H1 (cell line): ENCODE results near the gene WNK2. TPM values are rescaled to one million over a fixed set of nuclear protein-coding genes. Genes with fewer than 3 reads are reported as not detected.

Source experiments
- CHD7 ChIP-seq: fragments of 300-600 bp; sonication (generic); IDR thresholded peaks from 2 replicates; pipeline ENCODE4 v1.7.1; 2012; ENCODE audit warnings: low read length, moderate library complexity, mild to moderate bottlenecking, inconsistent platforms; ENCODE audit not compliant: insufficient replicate concordance
- CREB1 ChIP-seq: IDR thresholded peaks from 2 replicates; pipeline ENCODE4 v1.6.1; 2012; ENCODE audit warnings: inconsistent platforms
- NANOG ChIP-seq: IDR thresholded peaks from 2 replicates; pipeline ENCODE4 v1.6.1; 2011; ENCODE audit warnings: low read length, low read depth, mild to moderate bottlenecking, inconsistent platforms; ENCODE audit not compliant: insufficient read depth, poor library complexity, severe bottlenecking
- SUZ12 ChIP-seq: fragments of 200-600 bp; sonication (generic); IDR thresholded peaks from 2 replicates; pipeline ENCODE4 v1.6.1; 2012; ENCODE audit warnings: mild to moderate bottlenecking, inconsistent platforms, low read length, moderate library complexity, mixed read lengths
- polyA plus RNA-seq, 7 experiments: library from polyadenylated mRNA; depleted of rRNA in 3 of 7; stranded (reverse) in 5 of 7; unstranded in 2 of 7; fragments of >200 nt in 5 of 7; fragments of 200-250 nt in 2 of 7; gene quantifications; 1 replicate in 5 of 7; 2 replicates in 1 of 7; 4 replicates in 1 of 7; pipeline versions ENCODE4 v1.2.1 to v1.2.3, GENCODE V29; 2011 to 2013; ENCODE audit warnings: missing spikeins in 2 of 7, mixed read lengths in 2 of 7
- total RNA-seq: library from RNA; stranded (reverse); fragmentation: NEBNext Ultra II Directional; extraction: Animal tissue kit (Norgen Biotek cat#: 25700); gene quantifications from 2 replicates; pipeline ENCODE4 v1.2.1, GENCODE V29; 2021

WNK2 gene
- total and polyA plus RNA-seq, 2 of the 8 experiments (the other 6 are each of a cell fraction or from before 2014, with no cell fraction given): 12.0 to 87.2 TPM

DNA sequence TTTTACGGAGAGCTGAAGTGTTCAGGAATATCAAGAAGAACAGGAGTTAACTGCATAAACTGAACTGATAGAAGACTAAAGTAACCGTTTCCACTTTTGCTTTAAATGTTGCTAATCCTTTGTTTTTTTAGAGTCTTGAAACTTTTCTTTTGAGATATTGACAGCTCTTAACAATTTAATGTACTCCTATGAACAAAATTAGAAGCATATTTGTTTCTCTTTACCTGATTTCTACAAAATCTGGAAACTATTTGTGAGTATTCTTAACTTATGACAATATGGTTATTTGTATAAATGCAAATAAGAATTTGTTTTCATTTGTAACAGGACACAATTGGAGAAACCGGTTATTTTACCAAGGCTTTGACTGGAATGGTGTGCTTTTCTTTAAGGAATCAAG is 178.1 kb downstream of the WNK2 start (continued):
- TF ChIP-seq SUZ12 (no peak), CREB1 (no peak), NANOG (no peak), CHD7 (no peak)
